ENCODE results near the gene STK17A. TPM values are rescaled to one million over a fixed set of nuclear protein-coding genes. Genes with fewer than 3 reads are reported as not detected.

STK17A gene
- total and polyA plus RNA-seq, 2 of the 8 experiments (the other 6 are each of a cell fraction or from before 2014, with no cell fraction given) = 2.2 to 12.2 TPM

DNA sequence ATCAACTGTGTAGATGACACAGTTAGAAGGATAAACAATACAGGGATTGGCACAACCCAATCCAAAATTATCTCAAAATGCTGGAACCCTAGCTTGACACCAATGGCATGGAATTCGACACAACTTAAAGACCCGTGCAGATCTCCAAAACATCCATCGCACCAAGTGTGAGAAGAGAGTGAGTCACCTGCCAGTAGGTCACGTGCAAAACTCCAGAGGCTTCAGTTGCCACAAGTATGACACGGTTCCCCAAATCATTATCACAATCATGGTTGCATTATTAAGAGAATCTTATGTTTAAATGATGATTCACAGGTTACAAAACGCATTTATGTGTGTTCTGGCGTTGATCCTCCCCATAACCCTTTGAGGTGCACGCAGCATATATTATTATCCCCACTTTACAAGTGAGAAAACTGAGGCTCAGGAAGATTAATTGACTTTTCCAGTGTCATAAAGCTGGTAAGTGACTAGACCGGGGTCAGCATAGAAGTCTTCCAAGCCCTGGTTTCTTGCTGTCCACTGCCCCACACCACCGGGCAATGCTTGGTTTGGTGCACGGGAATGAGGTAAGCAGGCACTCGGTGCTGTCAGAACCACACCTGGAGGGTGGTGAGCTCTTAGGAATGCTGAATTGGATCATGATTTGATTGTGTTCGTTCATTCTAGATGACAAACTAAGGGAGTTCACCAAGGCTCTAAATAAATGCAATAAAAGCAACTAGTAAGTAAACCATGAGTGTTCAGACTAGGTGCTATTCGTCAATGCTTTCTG lies 23.6 kb upstream of the STK17A start:
- H3K79me2 ChIP-seq (ENCODE audit: control insufficient read depth in 1 of 2, insufficient read depth in 2 of 2, low read length in 2 of 2) = no peaks in the 10 kb centered on the region
- H2BK12ac ChIP-seq (ENCODE audit: low read depth, low read length) = no peak overlapping the region
- H2BK15ac ChIP-seq (ENCODE audit: low read length) = no peak overlapping the region
- no peaks in the 10 kb centered on the region for H3K27me3 ChIP-seq (replicated peaks in 1 of 4; ENCODE audit: control insufficient read depth in 3 of 4, extremely low read depth in 1 of 4, insufficient read depth in 3 of 4, low read length in 3 of 4)
- no peak overlapping the region for H3K18ac ChIP-seq (ENCODE audit: extremely low read depth, low read length)
- H3K4me1 ChIP-seq (replicated peaks in 1 of 4; ENCODE audit: control insufficient read depth in 3 of 4, insufficient read depth in 4 of 4, low read length in 3 of 4) = peaks cover 0 to 2% (median under 1%) of the 10 kb centered on the region in 4 experiments; a peak in 2 of 7 replicates
- no peak overlapping the region for H3K4me2 ChIP-seq (ENCODE audit: insufficient read depth in 1 of 2, low read depth in 2 of 2, low read length in 2 of 2)
- no peak overlapping the region for H3K27ac ChIP-seq (ENCODE audit: low read depth, low read length)
- no peaks in the 10 kb centered on the region for H4K20me1 ChIP-seq (replicated peaks in 1 of 2; ENCODE audit: control insufficient read depth in 1 of 2, insufficient read depth in 2 of 2, low read length in 2 of 2)
- H4K8ac ChIP-seq (ENCODE audit: extremely low read depth, insufficient read depth, low read length) = no peak overlapping the region
- no peaks in the 10 kb centered on the region for H3K36me3 ChIP-seq (ENCODE audit: control insufficient read depth in 2 of 4, insufficient read depth in 4 of 4, low read length in 3 of 4)
- H4K5ac ChIP-seq (ENCODE audit: insufficient read length, low read depth, low read length) = no peak overlapping the region
- no peaks in the 10 kb centered on the region for H3K79me1 ChIP-seq (ENCODE audit: low read depth, low read length)
- H3K9ac ChIP-seq (replicated peaks in 1 of 4; ENCODE audit: extremely low read depth in 1 of 4, low read depth in 3 of 4, low read length in 3 of 4) = no peak overlapping the region
- ChIA-PET CTCF (ENCODE audit: partially characterized antibody) (interaction anchor here (2.1 kb wide), 1 partner anchor 23 kb away, joined by 7 read pairs; the partner anchor contains the start of gene STK17A), POLR2A (ENCODE audit: partially characterized antibody) (interaction anchor here (1.1 kb wide), 1 partner anchor 23 kb away, joined by 3 read pairs; the partner anchor contains the start of gene STK17A)
- H3K14ac ChIP-seq (ENCODE audit: insufficient read length) = no peak overlapping the region
- no peak overlapping the region for H2BK20ac ChIP-seq (ENCODE audit: low read length)
- H3K9me3 ChIP-seq (ENCODE audit: insufficient read depth in 2 of 2, low read depth in 1 of 2, low read length in 1 of 2) = no peaks in the 10 kb centered on the region
- 96% methylated on average over 14 of the region's 14 CpGs; no CpG with 5 or more reads in 1 of the 2 experiments for WGBS, 2 experiments (ENCODE audit: extremely low coverage in 1 of 2, insufficient coverage in 1 of 2, insufficient read length in 1 of 2, insufficient replicate concordance in 2 of 2, low coverage in 1 of 2, low lambda C conversion rate in 2 of 2, missing lambda C conversion rate in 1 of 2)
- no peak overlapping the region for H2BK5ac ChIP-seq (ENCODE audit: low read depth, low read length)
- no peak overlapping the region for H2BK120ac ChIP-seq (replicated peaks; ENCODE audit: low read depth, low read length)
- H2AK5ac ChIP-seq (ENCODE audit: low read depth, low read length) = no peak overlapping the region
- H3K23ac ChIP-seq (ENCODE audit: insufficient read length) = no peak overlapping the region
- DNase-seq (ENCODE audit: low read depth in 1 of 2, low spot score in 2 of 2) (no peak), FAIRE-seq (no peak)
- no peak overlapping the region for H2AFZ ChIP-seq (ENCODE audit: low read length)
- no peaks in the 10 kb centered on the region for H3K23me2 ChIP-seq (ENCODE audit: low read depth, low read length)
- H3K4ac ChIP-seq (replicated peaks; ENCODE audit: insufficient read length, low read depth, low read length) = no peak overlapping the region
- no peak overlapping the region for H3K4me3 ChIP-seq (ENCODE audit: extremely low read depth in 1 of 4, insufficient read depth in 2 of 4, low read depth in 3 of 4, low read length in 4 of 4)
- H3K56ac ChIP-seq (replicated peaks; ENCODE audit: insufficient read length, low read depth, low read length) = no peak overlapping the region
- no peak overlapping the region for H4K91ac ChIP-seq (replicated peaks; ENCODE audit: insufficient read length, low read length)
- TF ChIP-seq CHD1 (IDR thresholded peaks at IDR 0.05; ENCODE audit: low read depth, low read length) = no peak
- no peak for TF ChIP-seq TEAD4 (IDR thresholded peaks at IDR 0.05; ENCODE audit: low read depth, low read length)
- TF ChIP-seq JUND (IDR thresholded peaks at IDR 0.05; ENCODE audit: low read length) = no peak
- no peak for TF ChIP-seq BRCA1 (IDR thresholded peaks at IDR 0.05; ENCODE audit: low read depth, low read length)
- TF ChIP-seq, protein P1, sequence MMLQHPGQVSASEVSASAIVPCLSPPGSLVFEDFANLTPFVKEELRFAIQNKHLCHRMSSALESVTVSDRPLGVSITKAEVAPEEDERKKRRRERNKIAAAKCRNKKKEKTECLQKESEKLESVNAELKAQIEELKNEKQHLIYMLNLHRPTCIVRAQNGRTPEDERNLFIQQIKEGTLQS (IDR thresholded peaks at IDR 0.05; ENCODE audit: insufficient read depth, low read depth, low read length) = no peak
- no peak for TF ChIP-seq TBP (IDR thresholded peaks at IDR 0.05; ENCODE audit: low read depth, low read length)
- TF ChIP-seq SAP30 (IDR thresholded peaks at IDR 0.05; ENCODE audit: insufficient read depth, insufficient replicate concordance, low read length) = no peak
- no peak for TF ChIP-seq SP2 (IDR thresholded peaks at IDR 0.05; ENCODE audit: low read length)
- TF ChIP-seq RBBP5 (IDR thresholded peaks at IDR 0.05; ENCODE audit: borderline replicate concordance, low read depth, low read length) = no peak
- TF ChIP-seq PHF8 (conservative IDR thresholded peaks at IDR 0.05; ENCODE audit: low read depth, low read length) = no peak
- TF ChIP-seq POU5F1 (IDR thresholded peaks at IDR 0.05; ENCODE audit: low read depth, low read length) = no peak
- no peak for TF ChIP-seq NRF1 (IDR thresholded peaks at IDR 0.05; ENCODE audit: low read depth, low read length)
- TF ChIP-seq EGR1 (IDR thresholded peaks at IDR 0.05; ENCODE audit: borderline replicate concordance, low read depth, low read length) = no peak
